OCI-M2 (cell line): ENCODE measurements around the gene KRTAP4-12.
"Not testable (repeated sequence)": the region's sequence is repeated elsewhere in the genome, so short reads cannot be mapped to it uniquely, and the experiment has no call there.

ENCODE experiments used
- DNase-seq: peaks from one replicate; lab custom pipeline; 2025; ENCODE audit not compliant: unreplicated experiment; lab: John Stamatoyannopoulos, UW

Gene KRTAP4-12

GRCh38 chr17:41123991-41124371, at the start of gene KRTAP4-12:
Gene KRTAP4-12, minus strand, starts transcription at chr17:41124182. Its CDS starts 60 bp downstream, at chr17:41124122.
- DNase-seq = not testable (repeated sequence)

DNA sequence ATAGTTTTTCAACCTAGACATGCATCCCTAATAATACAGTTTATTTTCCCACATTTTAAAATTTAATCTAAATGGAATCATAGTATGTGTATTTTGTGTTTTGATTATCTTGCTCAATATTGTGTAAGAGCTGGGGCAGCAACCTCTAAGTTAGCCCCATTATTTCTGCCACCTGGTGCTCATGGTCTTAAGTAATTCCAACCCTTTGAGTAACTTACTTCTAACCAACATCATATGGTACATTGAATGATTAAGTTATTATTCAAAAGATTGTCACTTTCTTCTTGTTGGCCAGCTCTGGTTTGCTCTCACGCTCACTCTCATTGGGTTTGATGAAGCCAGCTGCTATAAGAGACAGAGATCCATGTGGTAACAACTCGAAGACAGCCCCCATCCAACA, 47.9 kb upstream of the KRTAP4-12 start:
- no peak for DNase-seq

DNA sequence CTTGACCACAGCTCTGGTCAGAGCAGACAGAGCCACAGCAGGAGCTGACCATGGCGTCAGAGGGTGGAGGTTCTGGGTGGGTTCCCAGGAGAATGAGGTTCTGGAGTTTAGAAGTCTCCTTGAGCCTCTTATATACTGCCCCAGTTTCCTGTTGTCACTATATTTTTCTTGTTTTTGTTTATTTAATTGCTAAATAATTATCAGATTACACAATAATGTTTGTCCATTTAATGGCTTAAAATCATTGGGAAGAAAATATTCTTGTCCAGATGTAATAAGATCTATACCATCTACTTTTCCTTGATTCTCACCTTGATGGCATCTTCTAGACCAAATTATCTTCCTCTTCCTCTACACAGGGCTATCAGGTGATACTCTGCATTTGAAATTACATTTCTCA, 44.1 kb upstream of the KRTAP4-12 start, which contains the start of gene KRTAP4-3:
KRTAP4-3 (minus strand) TSS at position 101 of the 400 bp plus-strand sequence; CDS start at position 52, 49 bp downstream.
- no peak for DNase-seq

DNA sequence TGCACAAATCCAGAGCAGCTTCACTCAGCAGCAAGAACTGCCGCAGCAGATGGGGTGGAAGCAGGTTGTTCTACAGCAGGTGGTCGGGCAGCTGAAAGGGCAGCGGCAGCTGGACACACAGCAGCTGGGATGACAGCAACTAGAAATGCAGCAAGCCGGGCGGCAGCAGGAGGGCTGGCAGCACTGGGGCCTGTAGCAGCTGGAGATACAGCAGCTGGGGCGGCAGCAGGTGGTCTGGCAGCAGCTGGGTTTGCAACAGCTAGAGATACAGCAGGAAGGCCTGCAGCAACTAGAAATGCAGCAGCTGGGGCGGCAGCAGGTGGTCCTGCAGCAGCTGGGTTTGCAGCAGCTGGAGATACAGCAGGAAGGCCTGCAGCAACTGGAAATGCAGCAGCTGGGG, 43.6 kb upstream of the KRTAP4-12 start:
- no peak for DNase-seq

- DNase-seq = no peak
These were observed 39.8 kb upstream of the KRTAP4-12 start for GRCh38 chr17:41163828-41164227.

DNA sequence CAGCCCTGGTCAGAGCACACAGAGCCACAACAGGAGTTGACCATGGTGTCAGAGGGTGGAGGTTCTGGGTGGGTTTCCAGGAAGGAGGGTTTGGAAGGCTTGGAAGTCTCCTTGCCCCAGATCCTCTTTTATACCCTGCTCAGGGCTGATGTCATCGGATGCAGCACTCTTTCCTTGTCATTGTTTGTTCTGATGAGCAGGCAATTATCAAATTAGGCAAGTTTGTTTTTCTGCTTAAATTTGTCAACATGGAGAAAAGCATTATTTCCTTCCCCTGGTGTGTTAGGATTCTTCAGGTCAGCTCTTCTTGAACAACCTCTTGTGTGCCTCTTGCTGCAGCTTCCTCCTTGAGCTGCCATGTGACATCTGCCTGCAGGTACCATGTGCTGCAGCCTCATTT, 36.7 kb upstream of the KRTAP4-12 start, which contains the start of gene KRTAP4-4:
KRTAP4-4 (minus strand) TSS at position 101 of the 400 bp plus-strand sequence; CDS start at position 44, 57 bp downstream.
- no peak for DNase-seq

GRCh38 chr17:41160190-41160589, 36.2 kb upstream of the KRTAP4-12 start:
- DNase-seq = not testable (repeated sequence)

GRCh38 chr17:41153856-41154255, 29.9 kb upstream of the KRTAP4-12 start:
- DNase-seq = no peak

DNA sequence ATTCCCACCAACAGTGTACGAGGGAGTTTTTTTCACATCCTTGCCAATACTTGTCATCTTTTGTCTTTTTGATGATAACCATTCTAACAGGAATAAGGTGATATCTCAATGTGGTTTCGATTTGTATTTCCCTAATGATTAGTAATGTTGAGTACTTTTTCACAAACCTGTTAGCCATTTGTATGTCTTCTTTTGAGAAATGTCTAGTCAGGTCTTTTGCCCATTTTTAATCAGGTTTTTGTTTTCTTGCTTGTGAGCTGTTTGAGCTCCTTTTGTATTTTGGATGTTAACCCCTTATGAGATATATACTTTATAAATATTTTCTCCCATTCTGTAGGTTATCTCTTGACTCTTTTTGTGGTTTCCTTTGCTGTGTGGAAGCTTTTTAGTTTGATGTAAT, 27.5 kb upstream of the KRTAP4-12 start:
- DNase-seq = no peak

GRCh38 chr17:41150026-41150425, 26.0 kb upstream of the KRTAP4-12 start:
- DNase-seq = no peak

GRCh38 chr17:41149652-41149985, 25.6 kb upstream of the KRTAP4-12 start, which contains the start of gene KRTAP4-5:
Gene KRTAP4-5, minus strand, starts transcription at chr17:41149825. Its CDS starts 58 bp downstream, at chr17:41149767.
- no peak for DNase-seq

DNA sequence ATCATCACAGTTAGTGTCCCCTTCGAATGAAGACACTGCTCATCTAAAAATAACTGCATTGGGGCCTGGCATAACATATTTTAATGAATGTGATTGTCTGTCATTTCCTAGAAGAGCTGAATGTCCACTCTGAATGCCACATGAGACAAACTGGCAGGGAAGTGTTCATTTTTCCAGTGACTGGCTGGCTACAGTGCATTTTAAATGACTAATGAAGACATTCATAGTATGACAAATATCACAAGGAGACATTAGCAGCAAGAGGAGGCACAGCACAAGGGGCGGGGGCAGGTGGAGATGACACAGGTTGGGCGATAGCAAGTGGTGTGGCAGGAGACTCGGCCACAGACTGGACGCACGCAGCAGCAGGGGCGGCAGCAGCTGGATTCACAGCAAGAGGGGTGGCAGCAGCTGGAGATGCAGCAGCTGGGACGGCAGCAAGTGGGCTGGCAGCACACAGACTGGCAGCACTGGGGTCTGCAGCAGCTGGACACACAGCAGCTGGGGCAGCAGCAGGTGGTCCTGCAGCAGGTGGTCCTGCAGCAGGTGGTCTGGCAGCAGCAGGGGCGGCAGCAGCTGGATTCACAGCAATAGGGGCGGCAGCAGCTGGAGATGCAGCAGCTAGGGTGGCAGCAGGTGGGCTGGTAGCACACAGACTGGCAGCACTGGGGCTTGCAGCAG, 25.1 kb upstream of the KRTAP4-12 start:
- not testable (repeated sequence) for DNase-seq

- no peak for DNase-seq
These were observed 23.7 kb upstream of the KRTAP4-12 start for GRCh38 chr17:41147531-41148204.

DNA sequence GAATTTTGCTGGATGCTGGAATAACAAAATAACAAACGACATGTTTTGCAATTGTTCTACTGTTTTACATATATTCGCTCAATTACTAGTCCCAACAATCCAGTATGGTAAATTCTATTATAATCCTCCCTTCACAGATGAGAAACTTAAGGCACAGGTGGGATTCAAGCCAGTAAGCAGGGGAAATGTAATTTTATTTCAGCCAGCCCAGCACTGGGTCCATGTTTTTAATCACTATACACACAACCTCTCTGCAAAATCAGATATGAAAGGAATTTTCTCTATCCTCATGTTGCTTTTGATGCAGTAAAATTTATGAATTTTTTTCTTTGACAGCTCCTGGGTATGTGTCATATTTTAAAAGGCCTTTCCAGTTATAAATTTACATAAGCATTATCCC, 21.3 kb upstream of the KRTAP4-12 start:
- no peak for DNase-seq

DNA sequence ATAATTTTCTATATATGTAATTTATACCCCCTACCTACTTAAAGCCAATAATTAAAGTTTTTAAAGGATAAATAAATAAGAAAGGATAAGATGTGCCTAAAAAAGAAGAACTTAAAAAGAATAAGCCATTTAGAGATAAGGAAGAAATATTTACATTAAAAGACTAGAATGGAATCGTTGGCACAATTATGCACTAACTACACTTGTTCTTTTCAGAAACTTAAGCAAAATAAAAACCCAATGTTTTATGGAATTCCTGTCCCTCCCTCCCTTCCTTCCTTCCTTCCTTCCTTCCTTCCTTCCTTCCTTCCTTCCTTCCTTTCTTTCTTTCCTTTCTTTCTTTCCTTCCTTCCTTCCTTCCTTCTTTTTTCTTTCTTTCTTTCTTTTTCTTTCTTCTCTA, 20.9 kb upstream of the KRTAP4-12 start:
- DNase-seq = no peak

DNA sequence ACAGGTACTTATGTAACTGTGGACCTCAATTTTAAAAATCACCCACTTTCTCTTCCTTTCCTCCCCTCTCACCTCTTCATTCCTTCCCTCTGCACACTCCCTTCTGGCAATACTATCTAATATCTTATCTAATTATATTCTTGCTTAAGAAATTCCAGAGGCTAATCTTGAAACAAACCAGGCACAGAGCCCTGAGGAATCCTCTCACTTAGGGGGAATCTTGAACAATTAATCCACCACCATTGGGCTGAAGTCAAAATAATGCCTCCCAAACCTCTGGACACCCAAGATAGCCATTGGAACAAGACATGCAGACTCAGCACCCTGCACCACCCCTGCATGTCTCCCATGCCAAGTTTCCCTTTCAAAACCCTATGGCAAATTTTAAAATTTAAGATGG, 17.4 kb upstream of the KRTAP4-12 start:
- no peak for DNase-seq

DNA sequence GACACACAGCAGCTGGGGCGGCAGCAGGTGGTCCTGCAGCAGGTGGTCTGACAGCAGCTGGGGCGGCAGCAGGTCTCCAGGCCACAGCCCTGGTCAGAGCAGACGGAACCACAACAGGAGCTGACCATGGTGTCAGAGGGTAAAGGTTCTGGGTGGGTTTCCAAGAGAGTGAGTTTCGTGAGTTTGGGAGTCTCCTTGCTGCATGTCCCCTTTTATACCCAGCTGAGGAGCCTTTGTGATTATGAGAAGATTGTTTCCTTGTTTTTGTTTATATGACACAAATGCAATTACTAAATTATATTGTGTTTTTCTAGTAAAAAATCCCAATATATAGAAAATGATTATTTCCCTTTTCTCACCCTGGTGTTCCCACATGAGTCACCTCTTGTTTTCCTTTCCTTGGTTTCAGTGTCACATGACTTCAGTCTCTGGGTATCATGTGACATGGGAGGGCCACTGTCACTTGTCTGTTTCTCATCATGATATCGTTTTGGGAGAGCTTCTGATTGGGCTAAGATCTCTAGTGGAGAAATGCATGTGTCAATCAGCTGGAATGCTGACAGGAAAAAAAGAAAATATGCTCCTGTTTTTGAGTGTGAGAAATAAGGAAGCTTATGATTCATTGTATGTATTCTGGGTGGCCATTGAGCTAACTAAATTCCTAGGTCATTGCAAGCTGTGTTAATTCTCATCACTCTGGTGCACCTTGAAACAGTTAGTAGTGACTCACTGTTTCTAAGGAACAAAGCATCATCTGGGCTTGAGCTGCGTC, 16.6 kb upstream of the KRTAP4-12 start, which contains the start of gene KRTAP4-6:
KRTAP4-6 (minus strand) TSS at position 185 of the 772 bp plus-strand sequence; CDS start at position 128, 57 bp downstream.
- DNase-seq = no peak

DNA sequence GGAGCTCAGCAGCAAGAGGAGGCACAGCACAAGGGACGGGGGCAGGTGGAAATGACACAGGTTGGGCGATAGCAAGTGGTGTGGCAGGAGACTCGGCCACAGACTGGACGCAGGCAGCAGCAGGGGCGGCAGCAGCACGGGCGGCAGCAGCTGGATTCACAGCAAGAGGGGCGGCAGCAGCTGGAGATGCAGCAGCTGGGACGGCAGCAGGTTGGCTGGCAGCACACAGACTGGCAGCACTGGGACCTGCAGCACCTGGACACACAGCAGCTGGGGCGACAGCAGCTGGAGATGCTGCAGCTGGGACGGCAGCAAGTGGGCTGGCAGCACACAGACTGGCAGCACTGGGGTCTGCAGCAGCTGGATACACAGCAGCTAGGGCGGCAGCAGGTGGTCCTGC, 15.9 kb upstream of the KRTAP4-12 start:
- not testable (repeated sequence) for DNase-seq

- DNase-seq = no peak
These were observed 10.1 kb upstream of the KRTAP4-12 start for GRCh38 chr17:41133880-41134735.

- DNase-seq = no peak
These were observed 8.0 kb upstream of the KRTAP4-12 start for GRCh38 chr17:41131979-41132378.

GRCh38 chr17:41127371-41127770, 3.4 kb upstream of the KRTAP4-12 start:
- no peak for DNase-seq
